OCI-LY1 (cell line): ENCODE data around the gene CSF2.

Experiments used
- H2AFZ ChIP-seq: fragments of 200-600 bp; sonication (generic), shearing (Covaris generic); 2 replicates; pipeline ENCODE4 v1.6.0; 2014; ENCODE audit warnings: antibody characterized with exemption, mild to moderate bottlenecking, low read length
- H3F3A ChIP-seq: fragments of 200-600 bp; sonication (generic), shearing (Covaris generic); 2 replicates; pipeline ENCODE4 v1.6.0; 2014; ENCODE audit warnings: mild to moderate bottlenecking, antibody characterized with exemption, low read length, moderate library complexity; ENCODE audit not compliant: insufficient read depth
- H3K27ac ChIP-seq: fragments of 200-600 bp; sonication (generic); 2 replicates; pipeline ENCODE4 v1.5.1; 2014; ENCODE audit warnings: low read length, mixed run types, mild to moderate bottlenecking, low read depth; ENCODE audit not compliant: poor library complexity, severe bottlenecking
- H3K27me3 ChIP-seq: fragments of 200-600 bp; sonication (generic); 2 replicates; pipeline ENCODE4 v1.6.0; 2014; ENCODE audit warnings: antibody characterized with exemption, mild to moderate bottlenecking, low read length, moderate library complexity; ENCODE audit not compliant: insufficient read depth
- H3K36me3 ChIP-seq: fragments of 200-600 bp; sonication (generic); 2 replicates; pipeline ENCODE4 v1.6.1; 2014; ENCODE audit warnings: mild to moderate bottlenecking, antibody characterized with exemption, low read length, moderate library complexity, mixed read lengths; ENCODE audit not compliant: insufficient read depth
- H3K4me1 ChIP-seq: fragments of 200-600 bp; sonication (generic); 2 replicates; pipeline ENCODE4 v1.5.1; 2014; ENCODE audit warnings: mild to moderate bottlenecking, low read length, moderate library complexity; ENCODE audit not compliant: insufficient read depth, severe bottlenecking
- H3K4me2 ChIP-seq: fragments of 200-600 bp; sonication (generic), shearing (Covaris generic); 2 replicates; pipeline ENCODE4 v1.6.1; 2014; ENCODE audit warnings: low read length
- H3K4me3 ChIP-seq: fragments of 200-600 bp; sonication (generic); 2 replicates; pipeline ENCODE4 v1.5.1; 2014; ENCODE audit warnings: low read length, low read depth, mild to moderate bottlenecking, mixed read lengths; ENCODE audit not compliant: poor library complexity, severe bottlenecking
- H3K79me2 ChIP-seq: fragments of 200-600 bp; shearing (Covaris generic); 2 replicates; pipeline ENCODE4 v1.6.1; 2016; ENCODE audit warnings: mixed run types, low read length, mixed read lengths; ENCODE audit not compliant: insufficient read depth
- H3K9ac ChIP-seq: fragments of 200-600 bp; sonication (generic), shearing (Covaris generic); 2 replicates; pipeline ENCODE4 v1.6.1; 2014; ENCODE audit warnings: mild to moderate bottlenecking, low read length, mixed read lengths
- H3K9me2 ChIP-seq: fragments of 200-600 bp; sonication (generic), shearing (Covaris generic); 2 replicates; pipeline ENCODE4 v1.6.1; 2014; ENCODE audit warnings: low read depth, mild to moderate bottlenecking, low read length, mixed read lengths
- H3K9me3 ChIP-seq: fragments of 200-600 bp; shearing (Covaris generic); 2 replicates; pipeline ENCODE4 v1.6.1; 2014; ENCODE audit warnings: low read length, mixed read lengths
- H4K20me1 ChIP-seq: fragments of 200-600 bp; sonication (generic), shearing (Covaris generic); 2 replicates; pipeline ENCODE4 v1.6.0; 2016; ENCODE audit warnings: mild to moderate bottlenecking, low read length; ENCODE audit not compliant: insufficient read depth
- EZH2 ChIP-seq: fragments of 200-600 bp; sonication (generic), shearing (Covaris generic); IDR thresholded peaks from 2 replicates; pipeline ENCODE4 v1.8.0; 2017; ENCODE audit warnings: borderline replicate concordance, mixed run types, mild to moderate bottlenecking, antibody characterized with exemption, low read length, moderate library complexity, mixed read lengths
- TF ChIP-seq, protein P1 (sequence below): fragments of 200-600 bp; sonication (generic), shearing (Covaris generic); IDR thresholded peaks from 2 replicates; pipeline ENCODE4 v1.5.1; 2017; ENCODE audit warnings: mild to moderate bottlenecking, antibody characterized with exemption, low read length, moderate library complexity, mixed read lengths

CSF2 gene

GRCh38 chr5:132065951-132066701, 7.5 kb upstream of the CSF2 start:
- no peak overlapping the region for H3K4me3 ChIP-seq
- no peaks in the 10 kb centered on the region for H3K36me3 ChIP-seq
- H3K27me3 ChIP-seq: no peaks in the 10 kb centered on the region
- TF ChIP-seq, protein P1, sequence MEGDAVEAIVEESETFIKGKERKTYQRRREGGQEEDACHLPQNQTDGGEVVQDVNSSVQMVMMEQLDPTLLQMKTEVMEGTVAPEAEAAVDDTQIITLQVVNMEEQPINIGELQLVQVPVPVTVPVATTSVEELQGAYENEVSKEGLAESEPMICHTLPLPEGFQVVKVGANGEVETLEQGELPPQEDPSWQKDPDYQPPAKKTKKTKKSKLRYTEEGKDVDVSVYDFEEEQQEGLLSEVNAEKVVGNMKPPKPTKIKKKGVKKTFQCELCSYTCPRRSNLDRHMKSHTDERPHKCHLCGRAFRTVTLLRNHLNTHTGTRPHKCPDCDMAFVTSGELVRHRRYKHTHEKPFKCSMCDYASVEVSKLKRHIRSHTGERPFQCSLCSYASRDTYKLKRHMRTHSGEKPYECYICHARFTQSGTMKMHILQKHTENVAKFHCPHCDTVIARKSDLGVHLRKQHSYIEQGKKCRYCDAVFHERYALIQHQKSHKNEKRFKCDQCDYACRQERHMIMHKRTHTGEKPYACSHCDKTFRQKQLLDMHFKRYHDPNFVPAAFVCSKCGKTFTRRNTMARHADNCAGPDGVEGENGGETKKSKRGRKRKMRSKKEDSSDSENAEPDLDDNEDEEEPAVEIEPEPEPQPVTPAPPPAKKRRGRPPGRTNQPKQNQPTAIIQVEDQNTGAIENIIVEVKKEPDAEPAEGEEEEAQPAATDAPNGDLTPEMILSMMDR: no peak
- TF ChIP-seq EZH2: no peak
- H3K79me2 ChIP-seq: no peaks in the 10 kb centered on the region
- no peaks in the 10 kb centered on the region for H3K9me2 ChIP-seq
- no peak overlapping the region for H3K9ac ChIP-seq
- H3K27ac ChIP-seq: no peak overlapping the region
- no peaks in the 10 kb centered on the region for H3K9me3 ChIP-seq
- no peak overlapping the region for H2AFZ ChIP-seq
- no peaks in the 10 kb centered on the region for H3F3A ChIP-seq
- no peak overlapping the region for H3K4me2 ChIP-seq
- no peaks in the 10 kb centered on the region for H4K20me1 ChIP-seq
- H3K4me1 ChIP-seq: no peaks in the 10 kb centered on the region

DNA sequence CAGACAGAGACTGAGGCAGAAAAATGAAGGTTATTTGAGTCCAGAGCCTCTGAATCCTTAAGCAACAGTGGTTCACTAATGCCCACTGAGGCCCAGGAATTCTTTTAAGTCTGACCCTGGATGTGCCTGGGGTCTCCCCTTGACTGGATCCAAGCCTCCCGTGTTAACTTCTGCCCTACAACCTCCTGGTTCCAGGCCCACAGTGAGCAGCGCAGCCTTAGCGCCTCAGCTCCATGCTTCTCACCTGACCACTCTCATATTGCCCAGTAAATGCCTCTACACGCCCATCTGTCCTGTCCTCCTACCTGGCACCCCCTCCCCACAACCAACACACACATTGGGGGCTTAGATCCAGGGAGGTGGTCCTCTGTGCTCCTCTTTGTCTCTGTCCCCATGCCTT, 6.7 kb upstream of the CSF2 start:
- no peak overlapping the region for H3K4me2 ChIP-seq
- no peak overlapping the region for H3K9ac ChIP-seq
- no peak for TF ChIP-seq EZH2
- TF ChIP-seq, protein P1: no peak
- no peaks in the 10 kb centered on the region for H3K79me2 ChIP-seq
- H3K9me2 ChIP-seq: no peaks in the 10 kb centered on the region
- H3K36me3 ChIP-seq: no peaks in the 10 kb centered on the region
- H3F3A ChIP-seq: no peaks in the 10 kb centered on the region
- no peaks in the 10 kb centered on the region for H3K4me1 ChIP-seq
- H3K27me3 ChIP-seq: no peaks in the 10 kb centered on the region; the same call in 1 of the 2 replicates
- no peak overlapping the region for H3K4me3 ChIP-seq
- no peaks in the 10 kb centered on the region for H3K9me3 ChIP-seq
- no peaks in the 10 kb centered on the region for H4K20me1 ChIP-seq
- H2AFZ ChIP-seq: no peak overlapping the region
- no peak overlapping the region for H3K27ac ChIP-seq

- no peak overlapping the region for H3K4me2 ChIP-seq
- no peak overlapping the region for H3K4me3 ChIP-seq
- H3K79me2 ChIP-seq: no peaks in the 10 kb centered on the region
- no peaks in the 10 kb centered on the region for H3K9me2 ChIP-seq
- H3K27me3 ChIP-seq: no peaks in the 10 kb centered on the region; the same call in 1 of the 2 replicates
- H3K4me1 ChIP-seq: no peaks in the 10 kb centered on the region
- no peaks in the 10 kb centered on the region for H4K20me1 ChIP-seq
- no peaks in the 10 kb centered on the region for H3K36me3 ChIP-seq
- TF ChIP-seq, protein P1: no peak
- no peak for TF ChIP-seq EZH2
- H3K27ac ChIP-seq: no peak overlapping the region
- H3F3A ChIP-seq: no peaks in the 10 kb centered on the region
- H3K9me3 ChIP-seq: no peaks in the 10 kb centered on the region
- H3K9ac ChIP-seq: no peak overlapping the region
- no peak overlapping the region for H2AFZ ChIP-seq
These were observed 6.1 kb upstream of the CSF2 start for GRCh38 chr5:132067451-132067850.
